Measurements from ENCODE around the gene EPSTI1.

The EPSTI1 gene

DNA sequence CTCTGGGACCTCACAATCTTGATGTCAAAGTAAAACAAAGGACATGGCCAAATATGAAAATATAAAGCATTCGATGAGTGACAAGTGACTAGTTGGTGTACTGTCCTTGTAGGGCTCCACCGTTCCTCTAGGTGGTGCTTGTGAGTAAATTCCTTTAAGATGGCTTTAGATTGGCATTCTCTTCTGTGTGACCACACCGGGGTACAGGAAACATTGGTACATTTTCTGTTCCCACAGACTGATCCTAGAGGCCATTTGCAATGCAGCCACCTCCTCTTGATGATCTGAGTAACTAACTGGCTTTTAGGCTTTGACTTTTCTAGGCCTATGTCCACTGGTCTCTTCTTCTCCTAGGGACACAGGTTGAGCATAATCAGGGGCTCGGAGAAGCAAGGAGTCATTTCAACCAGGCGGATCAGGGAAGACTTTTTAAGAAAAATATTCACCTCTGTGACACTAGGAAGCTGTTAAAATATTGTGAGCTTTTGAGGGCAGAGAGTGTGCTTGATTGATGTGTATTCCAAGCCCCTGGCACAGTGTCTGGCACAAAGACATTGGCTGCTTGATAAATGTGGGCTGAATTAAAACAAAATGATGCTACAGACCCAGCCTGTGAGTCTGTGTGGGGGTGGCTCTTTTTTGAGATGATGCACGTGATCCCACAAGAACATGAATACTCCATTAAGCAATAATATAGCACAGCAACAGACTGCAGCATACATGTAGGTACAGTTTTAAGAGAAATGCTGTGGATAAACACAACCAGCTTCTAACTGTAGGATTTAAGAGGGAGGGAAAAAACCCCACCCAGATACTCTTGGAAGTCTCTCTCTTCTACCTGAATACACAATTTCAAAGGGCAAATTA lies 21.0 kb downstream of the EPSTI1 start:
- peak; percentile 61 for DNase-seq

- DNase-seq: peak; percentile 89
Measured at GRCh38 chr13:42969565-42970172, 22.4 kb downstream of the EPSTI1 start.

DNA sequence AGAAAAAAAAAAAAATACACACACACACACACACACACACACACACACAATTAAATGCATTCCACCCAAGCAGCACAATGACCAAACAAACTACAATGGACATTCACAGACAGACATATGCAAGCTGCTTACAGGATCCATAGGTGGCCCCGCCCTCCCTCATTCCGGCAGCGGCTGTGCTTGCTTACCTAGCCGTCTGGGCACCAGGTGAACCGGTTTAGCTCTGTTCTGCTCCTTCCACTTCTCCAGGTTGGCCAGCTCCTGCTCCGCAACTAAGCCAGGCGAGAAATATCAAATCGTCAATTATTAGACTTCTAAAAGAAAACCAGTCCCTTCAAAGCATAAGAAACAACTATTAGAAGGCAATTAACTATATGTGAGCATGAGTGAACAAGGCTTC lies 23.1 kb downstream of the EPSTI1 start:
- no peak for DNase-seq

GRCh38 chr13:42967660-42968059 lies 24.4 kb downstream of the EPSTI1 start:
- DNase-seq: no peak

GRCh38 chr13:42965281-42965680 lies 26.8 kb downstream of the EPSTI1 start:
- DNase-seq: no peak

- no peak for DNase-seq
Measured at GRCh38 chr13:42964761-42965161, 27.3 kb downstream of the EPSTI1 start.

GRCh38 chr13:42959615-42960014 lies 32.4 kb downstream of the EPSTI1 start:
- no peak for DNase-seq

DNA sequence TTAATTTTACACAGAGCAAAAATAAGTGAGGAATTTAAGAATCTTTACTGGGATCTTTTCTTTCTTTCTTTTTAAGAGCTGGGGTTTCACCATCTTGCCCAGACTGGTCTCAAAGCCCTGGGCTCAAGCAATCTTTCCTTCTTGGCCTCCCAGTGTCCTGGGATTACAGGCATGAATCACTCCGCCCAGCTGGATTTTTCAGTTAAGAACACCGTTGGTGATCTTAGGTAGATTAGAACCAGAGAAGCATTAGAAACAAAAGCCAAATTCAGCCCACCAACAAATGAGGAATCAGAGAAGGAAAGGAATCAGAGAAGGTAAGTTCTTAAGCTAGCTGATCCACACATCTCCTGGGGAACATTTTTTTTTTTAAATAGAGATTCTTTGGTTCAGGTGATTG lies 34.2 kb downstream of the EPSTI1 start:
- no peak for DNase-seq

DNA sequence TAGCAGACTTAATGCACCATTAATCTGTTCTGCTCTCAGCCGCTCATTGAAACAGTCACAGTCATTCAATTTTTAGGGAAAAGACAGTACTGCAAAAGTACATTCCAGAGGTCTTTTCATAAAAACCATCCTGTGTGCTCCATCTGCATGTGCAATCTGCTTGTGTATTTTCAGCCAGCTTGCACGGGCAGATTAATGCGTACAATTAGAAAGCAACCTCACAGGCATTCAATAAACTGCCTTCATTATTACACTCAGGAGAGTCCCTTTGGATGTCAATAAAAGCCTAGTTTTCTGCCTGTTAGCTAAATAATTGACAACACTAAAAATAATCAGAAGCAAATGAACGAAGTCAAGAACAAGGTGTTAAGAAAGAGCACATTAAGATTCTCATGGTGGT lies 41.9 kb downstream of the EPSTI1 start:
- DNase-seq: no peak

- DNase-seq: no peak
Measured at GRCh38 chr13:42947925-42948324, 44.1 kb downstream of the EPSTI1 start.

- DNase-seq: no peak
Measured at GRCh38 chr13:42946927-42947326, 45.1 kb downstream of the EPSTI1 start.

DNA sequence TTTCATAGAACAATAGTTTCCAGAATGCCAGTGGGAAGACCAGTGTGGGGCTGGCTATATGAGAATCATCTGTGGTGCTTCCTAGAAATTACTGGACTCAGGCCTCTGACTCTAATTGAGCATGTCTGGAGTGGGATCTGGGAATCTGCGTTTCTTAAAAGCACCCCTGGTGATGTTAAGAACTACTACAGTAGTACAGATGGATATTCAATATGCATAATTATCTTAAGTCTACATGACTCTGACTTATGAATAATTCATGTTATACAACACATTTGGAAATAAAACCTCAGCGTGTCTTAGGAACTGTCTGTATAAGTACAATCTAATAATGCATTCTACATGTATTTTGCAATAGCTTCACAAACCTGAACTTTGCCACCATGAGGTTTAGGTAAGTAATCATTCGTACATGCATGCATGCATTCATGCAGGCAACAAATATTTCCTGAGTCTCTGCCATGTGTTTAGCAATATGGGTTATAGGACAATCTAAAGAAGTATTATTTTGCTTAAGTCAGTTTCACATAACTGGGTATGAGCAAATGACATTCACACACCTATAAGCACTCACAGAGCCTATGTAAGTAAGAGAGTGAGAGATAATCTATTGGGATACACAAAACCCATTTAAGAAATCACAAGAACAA lies 62.0 kb downstream of the EPSTI1 start:
- DNase-seq: peak; percentile 3

GRCh38 chr13:42926555-42926954 lies 65.5 kb downstream of the EPSTI1 start:
- peak; percentile 23 for DNase-seq

DNA sequence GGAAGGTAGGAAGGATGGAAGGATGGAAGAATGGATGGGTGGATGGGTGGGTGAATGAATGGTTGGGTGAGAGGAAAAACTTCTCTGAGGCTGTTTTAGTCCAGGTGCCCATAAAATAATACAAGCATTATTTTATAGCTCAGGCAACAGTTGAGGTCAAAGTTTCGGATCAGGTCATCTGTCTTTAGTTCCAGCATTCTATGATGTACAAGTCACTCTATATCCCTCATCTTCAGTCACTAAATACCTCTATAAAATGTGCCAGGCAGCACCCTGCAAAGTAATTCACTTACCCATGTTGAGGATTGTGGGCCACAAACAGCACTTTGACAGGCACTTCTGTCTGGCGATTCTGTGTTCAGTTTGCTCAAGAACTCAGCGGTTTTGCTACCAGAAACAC lies 66.0 kb downstream of the EPSTI1 start:
- DNase-seq: no peak

- no peak for DNase-seq
Measured at GRCh38 chr13:42925626-42926025, 66.4 kb downstream of the EPSTI1 start.

DNA sequence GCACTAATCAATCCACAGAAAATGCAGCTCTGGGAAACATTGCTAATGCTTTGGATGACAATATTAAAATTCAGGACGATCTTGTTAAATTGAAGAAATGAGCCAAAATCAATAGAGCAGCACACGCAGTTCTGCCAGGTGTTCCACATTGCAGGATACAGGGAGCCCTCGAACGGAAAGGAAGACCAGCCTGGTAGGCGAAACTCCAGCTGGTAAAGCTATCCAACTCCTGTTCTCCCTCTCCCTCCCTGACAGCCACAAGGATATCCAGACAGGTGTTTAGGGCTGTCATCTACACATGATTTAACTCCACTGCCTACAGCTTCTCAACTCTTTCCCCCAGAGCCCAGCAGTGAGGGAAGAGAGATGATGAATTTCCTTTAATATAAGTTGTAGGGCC lies 67.7 kb downstream of the EPSTI1 start:
- DNase-seq: no peak

GRCh38 chr13:42907745-42908144 lies 84.3 kb downstream of the EPSTI1 start:
- no peak for DNase-seq

DNA sequence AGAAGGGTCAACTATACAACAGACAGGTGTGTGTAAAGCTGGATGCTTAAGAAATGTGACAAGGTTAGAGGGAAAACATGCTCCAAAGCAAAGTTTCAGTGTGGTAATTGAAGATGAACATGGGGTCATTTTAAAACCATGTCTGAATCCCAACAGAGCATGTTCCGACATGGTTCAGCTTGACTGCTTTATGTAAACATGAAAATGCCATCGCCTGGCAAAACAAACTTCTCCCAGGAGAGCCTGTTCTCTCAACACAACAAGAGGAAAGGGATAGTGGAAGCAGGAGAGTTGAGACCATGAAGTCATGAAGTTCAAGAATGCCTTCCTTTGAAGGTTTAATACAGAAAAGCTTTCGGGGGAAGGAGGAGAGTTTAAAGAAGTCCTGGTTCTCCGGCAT lies 85.8 kb downstream of the EPSTI1 start:
- DNase-seq: peak; percentile 13

DNA sequence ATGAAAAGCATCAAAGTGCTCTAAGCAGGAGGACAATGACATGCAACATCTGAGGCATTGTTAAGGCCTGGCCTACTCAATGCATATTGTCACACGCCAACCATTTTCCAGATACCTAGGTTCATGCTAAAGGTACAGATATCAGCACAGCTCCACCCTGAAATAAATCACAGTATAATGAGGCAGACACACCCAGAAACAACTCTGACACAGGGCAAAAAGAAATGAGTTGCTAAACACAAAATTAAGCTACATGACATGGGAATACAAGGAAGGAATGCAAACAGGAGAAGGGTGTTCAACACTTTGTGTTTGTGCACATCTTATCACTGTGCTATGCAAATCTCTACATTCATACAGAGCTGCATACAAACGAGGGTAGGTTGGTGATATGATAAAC lies 86.5 kb downstream of the EPSTI1 start:
- DNase-seq: no peak

GRCh38 chr13:42899266-42899665 lies 92.8 kb downstream of the EPSTI1 start:
- DNase-seq: no peak

DNA sequence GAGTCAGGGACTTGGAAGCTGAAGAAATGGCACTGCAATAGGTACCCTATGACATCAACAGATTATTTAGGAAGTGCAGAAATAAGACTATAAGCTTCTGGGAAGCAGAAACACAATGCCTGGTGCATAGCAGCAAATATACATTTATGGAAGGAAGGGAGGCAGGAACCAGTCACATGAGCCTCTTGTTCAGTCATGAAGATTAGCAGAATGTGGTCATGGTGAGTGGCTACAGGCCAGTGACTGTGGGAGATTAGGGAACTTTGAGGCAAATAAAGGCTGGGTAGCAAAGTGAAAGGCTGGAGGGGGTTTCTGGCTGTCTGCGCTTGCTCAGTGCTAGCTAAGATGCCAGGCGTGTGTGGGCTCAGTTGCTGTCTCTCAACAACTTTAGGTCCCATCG lies 96.3 kb downstream of the EPSTI1 start:
- DNase-seq: no peak

- peak; percentile 83 for DNase-seq
Measured at GRCh38 chr13:42894765-42895243, 97.2 kb downstream of the EPSTI1 start.

DNA sequence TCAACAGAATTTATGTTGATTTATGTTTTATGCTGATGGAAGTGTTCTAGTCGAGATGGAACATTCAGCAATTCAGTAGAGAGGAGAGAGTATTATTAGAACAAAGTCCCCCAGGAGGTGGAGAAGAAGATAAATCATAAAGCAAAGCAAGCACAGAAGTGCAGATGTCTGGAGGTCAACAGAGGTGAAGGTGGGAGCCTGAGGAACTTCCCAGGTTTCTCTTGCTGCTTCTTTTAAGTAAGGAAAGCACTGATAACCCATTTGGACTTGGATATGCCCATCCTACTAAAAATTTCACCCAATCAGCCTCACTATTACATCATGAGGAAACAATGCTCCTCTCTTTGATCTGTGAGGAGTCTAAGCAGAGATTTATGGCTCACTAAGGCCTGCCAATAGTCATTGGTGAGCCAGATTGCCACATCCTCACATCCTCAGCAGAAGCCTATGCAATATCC lies 98.8 kb downstream of the EPSTI1 start:
- no peak for DNase-seq

GRCh38 chr13:42892760-42893159 lies 99.3 kb downstream of the EPSTI1 start:
- no peak for DNase-seq
